ENCODE results near the gene GHRL.

GRCh38 chr3:10287936-10288574, 4.7 kb downstream of the GHRL start:
- TF ChIP-seq CTCF (conservative IDR thresholded peaks at IDR 0.05; ENCODE audit: low read length) (no peak), EZH2phosphoT487 (IDR thresholded peaks at IDR 0.05; ENCODE audit: borderline replicate concordance, low read depth, low read length) (no peak)
